NCI-H2227 (cell line): Measurements from ENCODE around the gene ACOX3.
"Not testable (repeated sequence)": the region's sequence is repeated elsewhere in the genome, so short reads cannot be mapped to it uniquely, and the experiment has no call there.

ENCODE experiments used
- DNase-seq: peaks from one replicate; lab custom pipeline; 2025; ENCODE audit not compliant: unreplicated experiment; lab: John Stamatoyannopoulos, UW

Gene ACOX3

GRCh38 chr4:8355864-8356565 lies 84.5 kb downstream of the ACOX3 start:
- DNase-seq: no peak

GRCh38 chr4:8355306-8355705 lies 85.2 kb downstream of the ACOX3 start:
- DNase-seq: no peak

- no peak for DNase-seq
Observed at GRCh38 chr4:8353912-8354453, 86.5 kb downstream of the ACOX3 start.

GRCh38 chr4:8353158-8353669 lies 87.3 kb downstream of the ACOX3 start:
- DNase-seq: no peak

- no peak for DNase-seq
Observed at GRCh38 chr4:8352368-8353157, 88.0 kb downstream of the ACOX3 start.

- DNase-seq: no peak
Observed at GRCh38 chr4:8351931-8352367, 88.6 kb downstream of the ACOX3 start.

GRCh38 chr4:8350841-8351461 lies 89.6 kb downstream of the ACOX3 start:
- DNase-seq: no peak

- no peak for DNase-seq
Observed at GRCh38 chr4:8350352-8350751, 90.2 kb downstream of the ACOX3 start.

- no peak for DNase-seq
Observed at GRCh38 chr4:8349664-8350236, 90.8 kb downstream of the ACOX3 start.

- DNase-seq: not testable (repeated sequence)
Observed at GRCh38 chr4:8349236-8349635, 91.3 kb downstream of the ACOX3 start.

- no peak for DNase-seq
Observed at GRCh38 chr4:8348071-8348470, 92.5 kb downstream of the ACOX3 start.

- no peak for DNase-seq
Observed at GRCh38 chr4:8347660-8348059, 92.9 kb downstream of the ACOX3 start.

GRCh38 chr4:8346838-8347605 lies 93.5 kb downstream of the ACOX3 start:
- DNase-seq: no peak

- no peak for DNase-seq
Observed at GRCh38 chr4:8345946-8346814, 94.3 kb downstream of the ACOX3 start.

- no peak for DNase-seq
Observed at GRCh38 chr4:8345053-8345945, 95.2 kb downstream of the ACOX3 start.

- DNase-seq: no peak
Observed at GRCh38 chr4:8344377-8344776, 96.1 kb downstream of the ACOX3 start.

- no peak for DNase-seq
Observed at GRCh38 chr4:8343967-8344331, 96.6 kb downstream of the ACOX3 start.

- no peak for DNase-seq
Observed at GRCh38 chr4:8343262-8343966, 97.1 kb downstream of the ACOX3 start.
